ENCODE data around the gene CLDN6. TPM values are rescaled to one million over a fixed set of nuclear protein-coding genes. Genes with fewer than 3 reads are reported as not detected.

The CLDN6 gene
- total RNA-seq, 1 experiment from 2014 or later, result 743 TPM

DNA sequence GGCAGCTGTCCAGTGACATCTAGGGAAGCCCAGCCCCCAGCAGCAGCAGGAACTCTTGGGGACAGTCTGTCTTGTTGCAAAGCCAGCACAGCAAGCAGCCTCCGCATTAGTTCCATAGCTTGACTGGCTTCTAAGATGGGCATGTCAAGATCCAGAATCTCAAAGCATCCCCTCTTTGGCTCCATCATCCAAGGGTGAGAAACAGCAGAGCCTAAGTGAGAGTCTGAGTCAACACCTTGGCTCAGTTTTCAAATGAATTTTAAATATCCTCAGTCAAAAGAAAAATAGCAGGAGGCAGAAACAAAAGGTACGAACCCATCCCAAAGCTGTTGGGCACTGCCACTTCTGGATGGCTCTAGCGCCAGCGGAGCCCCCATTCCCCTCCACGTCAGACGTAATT, 3.0 kb downstream of the CLDN6 start:
- no CpG with 5 or more reads among the region's 6 CpGs for WGBS (ENCODE audit: extremely low coverage, insufficient read length, low lambda C conversion rate)
- no peak overlapping the region for H3K18ac ChIP-seq (ENCODE audit: insufficient read length, low read depth, low read length)
- H3K4me1 ChIP-seq (ENCODE audit: insufficient read depth, low read length), result no peaks in the 10 kb centered on the region; the same call in 1 of the 2 replicates
- no peaks in the 10 kb centered on the region for H3K27me3 ChIP-seq (ENCODE audit: insufficient read depth, low read length)
- no peaks in the 10 kb centered on the region for H3K79me1 ChIP-seq (ENCODE audit: insufficient read depth, low read depth, low read length, poor library complexity, severe bottlenecking)
- no peak overlapping the region for H4K5ac ChIP-seq (ENCODE audit: insufficient read length, low read depth, low read length)
- TF ChIP-seq, protein P1, sequence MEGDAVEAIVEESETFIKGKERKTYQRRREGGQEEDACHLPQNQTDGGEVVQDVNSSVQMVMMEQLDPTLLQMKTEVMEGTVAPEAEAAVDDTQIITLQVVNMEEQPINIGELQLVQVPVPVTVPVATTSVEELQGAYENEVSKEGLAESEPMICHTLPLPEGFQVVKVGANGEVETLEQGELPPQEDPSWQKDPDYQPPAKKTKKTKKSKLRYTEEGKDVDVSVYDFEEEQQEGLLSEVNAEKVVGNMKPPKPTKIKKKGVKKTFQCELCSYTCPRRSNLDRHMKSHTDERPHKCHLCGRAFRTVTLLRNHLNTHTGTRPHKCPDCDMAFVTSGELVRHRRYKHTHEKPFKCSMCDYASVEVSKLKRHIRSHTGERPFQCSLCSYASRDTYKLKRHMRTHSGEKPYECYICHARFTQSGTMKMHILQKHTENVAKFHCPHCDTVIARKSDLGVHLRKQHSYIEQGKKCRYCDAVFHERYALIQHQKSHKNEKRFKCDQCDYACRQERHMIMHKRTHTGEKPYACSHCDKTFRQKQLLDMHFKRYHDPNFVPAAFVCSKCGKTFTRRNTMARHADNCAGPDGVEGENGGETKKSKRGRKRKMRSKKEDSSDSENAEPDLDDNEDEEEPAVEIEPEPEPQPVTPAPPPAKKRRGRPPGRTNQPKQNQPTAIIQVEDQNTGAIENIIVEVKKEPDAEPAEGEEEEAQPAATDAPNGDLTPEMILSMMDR (conservative IDR thresholded peaks at IDR 0.05), result no peak
- no peak overlapping the region for H3K56ac ChIP-seq (ENCODE audit: insufficient read length, low read depth, low read length)
- H3K4me3 Mint-ChIP-seq, result peak overlapping the region; percentile 65 to 91
- no peaks in the 10 kb centered on the region for H3K9me3 ChIP-seq (ENCODE audit: control insufficient read depth, low read depth, low read length)
- H2BK5ac ChIP-seq (ENCODE audit: insufficient read length, low read length), result no peak overlapping the region
- H3K14ac ChIP-seq (ENCODE audit: insufficient read depth, low read length), result no peak overlapping the region
- no peak overlapping the region for H2BK20ac ChIP-seq (ENCODE audit: low read depth, low read length, poor library complexity, severe bottlenecking)
- H3K27ac Mint-ChIP-seq, result peak overlapping the region in 2 of 3 experiments; percentile 82 to 93; a peak in 4 of 7 replicates
- no peaks in the 10 kb centered on the region for H4K20me1 ChIP-seq (ENCODE audit: control insufficient read depth, insufficient read depth, insufficient read length)
- no peaks in the 10 kb centered on the region; a peak in 2 of 5 replicates for H3K9me3 Mint-ChIP-seq
- H3T11ph ChIP-seq (ENCODE audit: low read length), result no peak overlapping the region
- H3K9ac ChIP-seq (ENCODE audit: extremely low read depth, insufficient read length, low read length), result no peak overlapping the region
- DNase-seq, result no peak
- no peak overlapping the region for H2AFZ ChIP-seq (ENCODE audit: low read length)
- peaks cover 21 to 32% (median 30%) of the 10 kb centered on the region in 3 experiments for H3K36me3 Mint-ChIP-seq (ENCODE audit: insufficient read depth in 1 of 3, low read depth in 3 of 3)
- H3K27me3 Mint-ChIP-seq (ENCODE audit: low read depth), result peaks cover 10% of the 10 kb centered on the region
- peaks cover 9% of the 10 kb centered on the region; the same call in 1 of the 2 replicates for H3K79me2 ChIP-seq (ENCODE audit: insufficient read depth, low read length)
- no peak overlapping the region for H4K91ac ChIP-seq (ENCODE audit: insufficient read length, low read depth, low read length)
- no peak overlapping the region for H3K4me2 ChIP-seq (ENCODE audit: insufficient read depth, insufficient read length, low read length)
- peaks cover 43 to 82% of the 10 kb centered on the region in 2 experiments for H3K4me1 Mint-ChIP-seq
- H4K8ac ChIP-seq (replicated peaks; ENCODE audit: insufficient read length, low read depth, low read length), result no peak overlapping the region
- no peak overlapping the region for H2BK12ac ChIP-seq (ENCODE audit: insufficient read length, low read depth, low read length)
- no peak overlapping the region for H2AK5ac ChIP-seq (ENCODE audit: insufficient read length, low read length)
- no peak overlapping the region for H2BK15ac ChIP-seq (ENCODE audit: low read depth, low read length)
- H3K27ac ChIP-seq (ENCODE audit: insufficient read length, low read depth, low read length), result no peak overlapping the region
- H3K23ac ChIP-seq (ENCODE audit: insufficient read length, low read depth, low read length), result no peak overlapping the region
- H3K4ac ChIP-seq (ENCODE audit: low read depth, low read length), result no peak overlapping the region
- H2BK120ac ChIP-seq (ENCODE audit: low read depth, low read length, poor library complexity, severe bottlenecking), result no peak overlapping the region
- peaks cover 17% of the 10 kb centered on the region for H3K23me2 ChIP-seq (ENCODE audit: insufficient read length, low read depth, low read length, poor library complexity, severe bottlenecking)

Measured in H9 (cell line).